Fibroblast of peridontal ligament (primary cell): ENCODE measurements around the gene CDC34.
"Not testable (repeated sequence)": the region's sequence is repeated elsewhere in the genome, so short reads cannot be mapped to it uniquely, and the experiment has no call there.

Experiments used
- DNase-seq: peaks from one replicate; pipeline ENCODE4 v3.0.0-alpha.2; 2010; ENCODE audit errors: extremely low read depth

Gene CDC34

GRCh38 chr19:573519-573825 lies 41.9 kb downstream of the CDC34 start:
- DNase-seq = no peak

GRCh38 chr19:574658-575526 lies 43.3 kb downstream of the CDC34 start:
- peak; percentile 40 for DNase-seq

GRCh38 chr19:575527-576506 lies 44.3 kb downstream of the CDC34 start:
- DNase-seq = peak; percentile 29

- DNase-seq = no peak
Observed at GRCh38 chr19:576768-577438, 45.3 kb downstream of the CDC34 start.

- no peak for DNase-seq
Observed at GRCh38 chr19:577439-578392, 46.2 kb downstream of the CDC34 start.

GRCh38 chr19:579111-579841 lies 47.7 kb downstream of the CDC34 start:
- no peak for DNase-seq

- DNase-seq = no peak
Observed at GRCh38 chr19:579842-580155, 48.2 kb downstream of the CDC34 start.

GRCh38 chr19:580274-580835 lies 48.8 kb downstream of the CDC34 start:
- no peak for DNase-seq

GRCh38 chr19:581399-582111 lies 50.0 kb downstream of the CDC34 start:
- DNase-seq = no peak

GRCh38 chr19:582497-583197 lies 51.1 kb downstream of the CDC34 start:
- peak; percentile 39 for DNase-seq

GRCh38 chr19:583198-583967 lies 51.8 kb downstream of the CDC34 start:
- DNase-seq = no peak

- no peak for DNase-seq
Observed at GRCh38 chr19:583968-584239, 52.3 kb downstream of the CDC34 start.

- DNase-seq = peak; percentile 21
Observed at GRCh38 chr19:584240-585001, 52.9 kb downstream of the CDC34 start.

GRCh38 chr19:585146-585545 lies 53.6 kb downstream of the CDC34 start:
- DNase-seq = not testable (repeated sequence)

- DNase-seq = no peak
Observed at GRCh38 chr19:585551-586110, 54.1 kb downstream of the CDC34 start.

- peak; percentile 69 for DNase-seq
Observed at GRCh38 chr19:588093-588740, 56.7 kb downstream of the CDC34 start.
